ENCODE data around the gene TMPRSS4. TPM values are rescaled to one million over a fixed set of nuclear protein-coding genes. Genes with fewer than 3 reads are reported as not detected.

Gene TMPRSS4
- polyA plus RNA-seq, 4 donors = 27.6 to 33.1 (median 29.1) TPM

GRCh38 chr11:118074785-118075184 is 2.1 kb upstream of the TMPRSS4 start:
- no peak for DNase-seq (ENCODE audit: low read depth in 4 of 4, low spot score in 3 of 4)

DNA sequence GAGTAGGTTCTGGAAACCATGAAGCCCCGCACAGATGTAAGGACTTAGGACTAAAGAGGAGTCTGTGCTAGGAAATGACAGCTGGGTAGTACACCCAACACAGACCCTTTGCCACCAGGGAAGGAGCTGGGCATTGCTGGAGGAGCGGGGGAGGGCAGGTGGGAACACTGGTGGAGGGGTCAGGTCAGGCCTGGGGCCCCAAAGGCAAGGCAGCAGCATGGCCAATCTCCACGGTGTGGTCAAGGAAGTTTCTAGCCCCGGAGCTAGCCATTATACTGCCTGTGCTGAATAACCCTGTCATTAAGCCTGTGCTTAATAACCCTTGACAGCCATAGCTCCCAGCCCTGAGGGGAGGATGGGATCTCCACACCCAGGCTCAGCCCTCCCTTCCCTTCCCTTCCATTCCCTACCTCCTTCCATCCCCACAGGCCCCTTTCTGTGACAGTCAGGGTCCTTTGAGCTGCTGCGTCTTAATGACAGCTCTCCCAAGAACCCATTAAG is 2.1 kb downstream of the TMPRSS4 start:
- DNase-seq (ENCODE audit: low read depth in 4 of 4, low spot score in 3 of 4) = peak in 1 of 4 donors; percentile 60

DNA sequence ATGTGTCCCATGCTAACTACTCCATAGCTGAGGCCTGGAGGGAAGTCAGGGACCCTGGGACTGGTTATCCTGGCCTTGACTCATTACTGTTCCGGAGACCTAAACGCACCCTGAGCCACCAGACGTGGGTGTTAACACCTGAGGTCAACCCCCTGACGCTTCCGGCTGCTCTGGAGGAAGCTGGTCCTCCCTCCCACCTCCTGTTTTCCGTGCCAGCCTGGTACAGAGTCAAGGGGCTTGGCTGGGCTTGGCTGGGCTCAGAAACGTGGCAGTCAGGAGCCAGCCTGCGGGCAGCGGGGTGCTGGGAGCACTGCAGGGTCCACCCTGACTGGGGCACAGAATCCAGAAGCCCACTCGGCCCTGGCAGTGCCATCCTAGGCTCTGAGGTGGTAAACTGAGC is 2.6 kb downstream of the TMPRSS4 start:
- DNase-seq (ENCODE audit: low read depth in 4 of 4, low spot score in 3 of 4) = no peak

DNA sequence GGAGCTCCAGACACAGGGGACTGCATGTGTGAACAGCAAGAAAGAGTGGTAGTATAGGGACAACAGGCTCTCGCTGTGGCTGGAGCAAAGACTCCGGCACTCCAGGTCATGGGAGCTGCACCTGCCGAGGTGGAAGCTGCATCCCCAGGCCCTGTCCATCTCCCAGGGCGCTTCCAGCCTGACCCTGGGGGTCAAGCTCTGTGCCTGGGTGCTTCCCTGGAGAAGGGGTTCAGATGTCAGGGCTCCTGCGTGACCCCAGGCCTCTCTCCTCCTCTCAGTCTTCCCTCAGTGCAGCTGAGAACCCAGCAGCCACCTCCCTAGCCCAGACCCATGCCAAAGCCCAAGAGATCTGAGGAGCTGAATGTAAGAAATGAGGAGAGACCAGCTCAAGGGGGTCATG is 3.4 kb downstream of the TMPRSS4 start:
- no peak for DNase-seq (ENCODE audit: low read depth in 4 of 4, low spot score in 3 of 4)

DNA sequence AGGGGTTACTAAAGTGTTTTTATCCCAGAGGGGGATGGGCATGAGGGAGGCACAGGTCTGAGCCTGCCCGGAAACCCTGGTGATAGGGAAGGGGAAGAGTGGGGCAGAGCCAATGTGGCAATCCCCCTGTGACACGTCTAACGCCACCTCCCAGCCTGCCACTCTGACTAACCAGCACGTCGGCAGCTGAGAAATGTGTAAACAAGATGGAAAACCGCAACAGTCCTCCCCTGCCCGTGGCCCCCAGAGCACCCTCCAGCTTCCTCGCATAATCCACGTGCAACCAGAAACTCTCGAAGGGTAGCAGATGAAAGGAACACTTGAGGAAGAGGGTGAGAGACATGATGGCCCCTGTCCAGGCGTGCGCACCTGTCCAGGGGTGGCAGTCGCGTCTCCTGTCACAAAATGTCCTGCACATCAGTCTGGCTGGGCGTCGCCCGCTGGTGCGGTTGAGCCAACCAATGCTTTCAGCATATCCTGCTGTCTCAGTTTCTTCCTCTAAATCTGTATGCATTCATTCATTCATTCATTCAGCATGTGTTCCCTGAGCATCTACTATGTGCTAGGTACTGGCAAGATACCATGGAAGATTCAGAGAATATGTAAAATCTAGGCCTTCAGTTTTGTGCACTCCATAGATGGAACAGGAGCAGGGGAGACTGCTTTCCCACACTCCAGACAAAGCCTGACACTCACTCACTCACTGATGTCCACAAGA is 4.5 kb downstream of the TMPRSS4 start:
- DNase-seq (ENCODE audit: low read depth in 4 of 4, low spot score in 3 of 4) = no peak

- DNase-seq (ENCODE audit: low read depth in 4 of 4, low spot score in 3 of 4) = no peak
Measured at GRCh38 chr11:118082880-118083552, 6.1 kb downstream of the TMPRSS4 start.

- DNase-seq (ENCODE audit: low read depth in 4 of 4, low spot score in 3 of 4) = no peak
Measured at GRCh38 chr11:118084247-118084646, 7.4 kb downstream of the TMPRSS4 start.

- no peak for DNase-seq (ENCODE audit: low read depth in 4 of 4, low spot score in 3 of 4)
Measured at GRCh38 chr11:118084656-118085055, 7.8 kb downstream of the TMPRSS4 start.

DNA sequence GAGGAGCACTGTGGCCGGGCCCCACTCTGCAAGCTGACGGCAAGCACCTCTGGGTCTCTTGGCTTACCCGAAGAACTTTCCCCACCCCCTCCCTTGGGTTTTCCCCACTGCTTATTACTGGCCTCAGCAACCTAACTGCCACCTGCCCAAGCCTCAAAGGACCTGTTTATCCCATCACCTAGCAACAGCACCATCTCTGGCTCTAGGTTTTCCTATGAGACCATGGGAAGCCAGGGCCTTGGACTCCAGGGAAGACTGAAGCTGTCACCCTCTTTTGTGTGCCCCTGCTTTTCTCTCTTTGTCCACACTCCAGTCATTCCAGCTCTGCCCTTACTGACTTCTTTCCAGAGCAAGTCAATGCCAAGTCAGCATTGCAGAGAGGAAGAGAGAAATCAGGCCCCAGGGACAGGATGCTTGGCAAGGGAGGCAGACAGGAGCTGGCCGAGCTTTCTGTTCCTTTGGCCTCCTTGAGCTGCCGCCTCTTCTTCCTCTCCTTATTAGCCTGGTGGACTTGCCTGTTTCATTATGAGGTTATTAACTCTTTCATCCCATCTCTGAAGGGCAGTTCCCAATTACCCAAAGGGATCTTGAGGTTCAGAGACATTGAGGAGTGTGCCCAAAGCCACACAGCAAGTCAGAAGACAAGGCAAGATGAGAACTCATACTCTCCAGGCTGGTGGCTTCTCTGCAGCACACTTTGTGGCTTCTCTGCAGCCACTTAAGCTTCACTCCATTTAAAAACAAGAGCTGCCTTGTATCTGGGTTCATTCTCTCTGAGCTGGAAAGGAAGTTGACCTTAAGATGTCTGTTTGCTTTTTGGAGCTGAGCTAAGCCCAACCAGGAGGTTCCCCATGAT is 10.3 kb downstream of the TMPRSS4 start, which contains the start of gene SMIM35:
SMIM35 (minus strand) TSS at position 51 of the 856 bp plus-strand sequence. CDS start 206 bp downstream, outside the sequence.
- no peak for DNase-seq (ENCODE audit: low read depth in 4 of 4, low spot score in 3 of 4)

DNA sequence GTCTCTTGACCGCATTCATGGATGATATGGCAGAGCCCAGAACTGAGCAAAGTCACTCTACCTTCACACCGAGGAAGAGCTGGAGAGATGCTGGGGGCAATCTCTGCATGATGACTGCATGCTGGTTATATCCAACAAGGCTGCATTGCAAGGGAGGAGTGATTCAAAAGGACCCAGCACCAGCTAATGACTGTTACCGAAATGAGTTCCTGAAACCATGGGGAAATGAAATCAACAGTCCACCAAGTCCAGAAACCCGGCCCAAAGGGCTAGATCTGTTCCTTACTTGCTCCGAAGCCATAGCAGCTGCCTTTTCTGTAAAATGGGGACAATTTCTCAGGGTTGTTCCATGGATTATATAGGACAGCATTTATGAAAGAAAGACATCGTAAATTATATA is 11.1 kb downstream of the TMPRSS4 start:
- no peak for DNase-seq (ENCODE audit: low read depth in 4 of 4, low spot score in 3 of 4)

- DNase-seq (ENCODE audit: low read depth in 4 of 4, low spot score in 3 of 4) = no peak
Measured at GRCh38 chr11:118088531-118088930, 11.7 kb downstream of the TMPRSS4 start.

DNA sequence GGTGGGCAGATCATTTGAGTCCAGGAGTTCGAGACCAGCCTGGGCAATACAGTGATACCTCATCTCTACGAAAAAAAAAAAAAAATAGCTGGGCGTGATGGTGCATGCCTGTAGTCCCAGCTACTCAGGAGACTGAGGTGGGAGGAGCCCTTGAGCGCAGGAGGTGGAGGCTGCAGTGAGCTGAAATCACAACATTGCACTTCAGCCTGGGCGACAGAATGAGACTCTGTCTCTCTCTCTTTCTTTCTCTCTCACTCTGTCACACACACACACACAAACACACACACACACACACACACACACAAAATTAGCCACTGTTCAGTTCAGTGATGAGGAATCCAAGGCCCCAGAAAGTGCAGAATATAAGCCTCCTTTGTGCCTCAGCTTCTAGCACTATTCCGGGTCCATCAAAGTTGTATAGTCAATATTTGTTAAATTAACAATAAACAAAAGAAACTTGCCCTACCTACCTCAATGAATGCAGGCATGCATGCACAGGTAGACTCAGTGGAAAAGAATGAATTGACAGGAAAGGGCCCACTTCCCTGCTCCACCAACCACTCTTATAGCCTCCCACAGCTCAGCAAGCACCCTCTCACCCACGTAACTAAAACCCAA is 13.8 kb downstream of the TMPRSS4 start:
- no peak for DNase-seq (ENCODE audit: low read depth in 4 of 4, low spot score in 3 of 4)

GRCh38 chr11:118091690-118092089 is 14.8 kb downstream of the TMPRSS4 start:
- DNase-seq (ENCODE audit: low read depth in 4 of 4, low spot score in 3 of 4) = no peak

DNA sequence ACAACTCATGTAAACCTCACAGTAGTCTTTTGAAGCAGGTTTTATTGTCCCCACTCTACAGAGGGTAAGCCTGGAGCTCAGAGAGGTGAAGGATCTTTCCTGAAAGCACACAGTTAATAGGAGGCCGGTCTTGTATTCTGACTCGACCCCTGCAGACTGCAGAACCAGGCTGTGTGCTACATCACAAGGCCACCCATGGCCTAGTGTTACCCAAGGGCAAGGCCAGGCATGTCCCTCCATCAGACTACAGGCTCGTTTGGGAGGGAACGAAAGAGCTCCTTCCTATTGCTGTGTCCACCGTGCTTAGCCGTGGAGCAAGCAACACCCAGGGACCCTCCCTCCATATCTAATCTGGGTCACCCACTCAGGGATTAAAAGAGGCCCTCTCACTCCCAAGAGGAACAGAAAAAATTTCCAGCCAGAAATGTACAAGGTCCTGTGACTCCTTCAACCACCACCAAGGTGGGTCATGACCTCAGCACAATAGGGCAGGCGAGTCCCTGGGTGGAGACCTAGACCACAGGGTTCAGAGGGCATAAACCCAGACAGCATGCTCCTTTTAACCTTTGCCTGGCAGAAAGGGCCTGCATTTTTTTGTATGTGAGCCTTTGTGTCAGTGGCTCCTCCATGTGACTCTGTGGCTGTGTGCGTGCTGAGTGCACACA is 16.2 kb downstream of the TMPRSS4 start:
- no peak for DNase-seq (ENCODE audit: low read depth in 4 of 4, low spot score in 3 of 4)

GRCh38 chr11:118095493-118095892 is 18.6 kb downstream of the TMPRSS4 start:
- DNase-seq (ENCODE audit: low read depth in 4 of 4, low spot score in 3 of 4) = no peak

DNA sequence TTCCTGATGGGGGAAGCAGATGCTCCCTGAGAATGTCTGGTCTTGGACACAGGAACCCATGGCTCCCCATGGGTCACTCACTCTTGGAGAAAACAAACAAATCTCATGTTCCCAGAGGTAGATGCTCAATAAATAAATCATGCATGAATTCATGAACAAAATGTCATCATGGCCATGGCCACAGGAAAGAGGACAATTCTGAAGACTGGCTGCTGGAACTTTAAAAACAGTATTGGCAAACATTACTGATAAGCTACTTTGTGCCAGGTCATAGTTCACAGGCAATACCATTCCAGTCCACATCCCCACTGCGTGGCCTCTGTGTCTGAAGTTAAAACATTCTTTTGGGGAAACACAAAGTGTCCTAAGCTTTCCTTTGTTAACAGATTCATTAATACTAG is 19.1 kb downstream of the TMPRSS4 start:
- no peak for DNase-seq (ENCODE audit: low read depth in 4 of 4, low spot score in 3 of 4)

DNA sequence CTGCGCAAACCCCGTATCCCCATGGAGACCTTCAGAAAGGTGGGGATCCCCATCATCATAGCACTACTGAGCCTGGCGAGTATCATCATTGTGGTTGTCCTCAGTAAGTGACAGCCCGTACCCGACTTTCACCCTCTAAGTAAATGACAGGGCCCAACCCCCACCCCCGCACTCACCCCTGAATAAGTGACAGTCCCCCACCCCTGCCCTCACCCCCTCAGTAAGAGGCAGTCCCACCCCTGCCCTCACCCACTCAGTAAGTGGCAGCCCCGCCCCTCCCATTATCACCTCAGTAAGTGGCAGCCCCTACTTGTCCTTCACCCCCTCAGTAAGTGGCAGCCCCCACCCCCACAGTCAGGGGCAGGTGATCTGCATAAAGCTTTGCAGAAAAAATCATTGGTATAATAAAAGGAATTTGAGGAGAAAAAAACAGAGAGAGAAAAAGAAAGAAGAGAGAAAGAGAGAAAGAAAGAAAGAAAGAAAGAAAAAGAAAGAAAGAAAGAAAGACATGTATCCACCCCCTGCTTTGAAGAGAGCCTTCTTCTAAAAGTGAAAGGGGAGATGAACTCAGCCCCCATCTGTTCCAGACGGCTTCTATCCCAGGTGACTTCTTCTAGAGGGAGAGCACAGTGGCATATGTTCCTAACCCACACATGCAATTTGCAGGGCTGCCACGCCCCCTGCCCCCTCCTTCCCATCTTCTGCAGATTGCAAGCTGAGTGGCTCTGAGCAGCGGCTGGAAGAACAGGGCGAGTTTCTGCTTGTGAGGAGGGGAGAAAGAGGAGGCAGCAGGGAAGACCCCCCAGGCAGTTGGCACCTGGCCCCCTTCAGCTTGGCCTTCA is 22.3 kb downstream of the TMPRSS4 start:
- no peak for DNase-seq (ENCODE audit: low read depth in 4 of 4, low spot score in 3 of 4)

DNA sequence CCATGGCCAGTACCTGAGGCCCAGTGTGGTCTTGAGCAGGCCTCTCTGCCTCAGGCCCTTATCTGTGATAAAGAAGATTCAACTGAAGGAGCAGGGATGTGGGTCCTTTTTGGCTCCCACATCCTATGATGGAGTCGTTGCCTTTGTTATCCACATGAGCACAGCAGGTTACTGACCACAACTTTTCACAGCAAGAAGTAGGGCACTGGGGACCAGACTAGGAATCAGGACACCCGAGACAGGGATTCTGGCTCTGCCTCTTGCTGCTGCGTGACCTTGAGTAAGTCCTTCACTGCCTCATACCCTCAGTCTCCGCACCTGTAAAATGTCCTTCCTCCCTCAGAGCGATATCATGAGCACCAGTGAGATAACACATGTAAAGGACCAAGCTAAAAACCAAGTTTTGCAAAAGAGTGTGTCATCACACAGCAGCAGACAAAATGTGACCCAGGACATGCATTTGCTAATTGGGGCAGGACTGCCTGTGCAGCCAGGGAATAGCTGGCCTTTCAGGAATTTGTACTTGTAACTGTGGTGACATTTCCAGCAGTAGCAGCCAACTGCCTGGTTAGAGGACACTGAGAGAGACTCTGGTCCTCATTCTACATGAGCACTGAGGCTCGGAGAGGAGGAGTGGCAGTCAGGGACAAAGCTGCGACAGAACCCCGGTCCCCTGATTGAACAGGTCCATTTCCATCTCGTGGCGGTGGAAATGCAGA is 23.1 kb downstream of the TMPRSS4 start:
- no peak for DNase-seq (ENCODE audit: low read depth in 4 of 4, low spot score in 3 of 4)

Data from right renal pelvis (tissue), 4 donors.